AG04449 (cell line): Measurements from ENCODE around the gene RNASE8.
A peak's percentile ranks its signal among the peaks of the same experiment; 100 is the strongest.
"Not testable (repeated sequence)": the region's sequence is repeated elsewhere in the genome, so short reads cannot be mapped to it uniquely, and the experiment has no call there.

Experiments used
- CTCF ChIA-PET: fragments of 350-600 bp; formaldehyde crosslinking; extraction: SDS; loops from one replicate; lab custom pipeline; 2021; ENCODE audit warnings: antibody characterized with exemption; lab: Yijun Ruan, JAX
- POLR2A ChIA-PET: fragments of 400-600, 350-600 bp; formaldehyde crosslinking; extraction: SDS; loops from one replicate; lab custom pipeline; 2020; ENCODE audit warnings: antibody characterized with exemption, inconsistent platforms; lab: Yijun Ruan, JAX
- DNase-seq: peaks from one replicate; pipeline ENCODE4 v3.0.0-alpha.2; 2010; ENCODE audit warnings: low read depth, low spot score
- H3K4me3 ChIP-seq: 2 replicates; pipeline ENCODE4 v1.5.1; 2011; ENCODE audit warnings: low read depth, mild to moderate bottlenecking, control low read depth, low read length
- TF ChIP-seq, protein P1 (sequence below): IDR thresholded peaks from one replicate; pipeline ENCODE4 v1.5.1; 2011; ENCODE audit warnings: mild to moderate bottlenecking, moderate library complexity, low read length, control low read depth, inconsistent platforms; ENCODE audit not compliant: insufficient read depth; ENCODE audit errors: missing control alignments

The RNASE8 gene

DNA sequence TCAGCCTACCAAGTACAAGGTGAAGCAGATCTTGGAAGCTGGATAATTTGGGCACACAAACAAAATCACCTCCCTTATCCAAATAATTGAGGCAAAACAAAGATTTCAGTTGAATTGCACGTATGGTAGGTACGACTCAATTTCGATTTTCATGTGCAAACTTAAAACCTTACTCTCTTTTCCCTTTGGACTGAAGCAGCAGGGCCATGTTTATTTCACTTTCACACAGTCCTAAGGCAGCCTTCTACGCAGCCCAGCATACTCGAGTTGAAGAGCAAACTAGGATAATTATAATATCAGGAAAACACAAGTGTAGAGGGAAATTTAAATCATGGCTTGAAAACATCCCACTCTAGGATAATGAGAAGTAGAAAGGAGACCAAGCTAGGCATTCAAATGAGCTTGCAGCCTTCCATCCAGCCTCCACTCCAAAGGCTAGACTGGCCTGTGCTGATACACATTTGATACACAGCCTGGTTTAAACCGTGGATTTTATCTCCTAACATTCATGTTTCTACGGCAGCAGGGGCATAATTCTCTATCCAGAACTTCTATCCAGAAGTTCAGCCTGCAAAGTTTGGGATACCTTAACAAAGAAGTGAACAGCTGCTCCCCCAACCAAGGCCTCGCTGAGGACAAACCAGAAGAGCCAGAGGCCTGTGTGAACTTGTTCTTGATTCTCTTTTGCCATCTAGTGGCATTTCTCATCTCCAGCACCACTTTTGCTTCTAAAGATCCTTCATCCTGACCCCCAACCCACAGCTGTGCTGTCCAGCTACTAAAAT is 17.8 kb upstream of the RNASE8 start:
- peak; percentile 29 for DNase-seq
- CTCF ChIA-PET: interaction anchor here (0.5 to 7.0 kb wide), 33 partner anchors 8 to 417 kb away, joined by 3 to 287 read pairs (median 6); partner anchors contain the start of genes METTL17, NDRG2, RNASE8 and SLC39A2
- no peak overlapping the region for H3K4me3 ChIP-seq
- POLR2A ChIA-PET: interaction anchor here (0.9 to 1.4 kb wide), 2 partner anchors 25 to 68 kb away, joined by 3 read pairs; no protein-coding TSS in a partner anchor
- TF ChIP-seq, protein P1, sequence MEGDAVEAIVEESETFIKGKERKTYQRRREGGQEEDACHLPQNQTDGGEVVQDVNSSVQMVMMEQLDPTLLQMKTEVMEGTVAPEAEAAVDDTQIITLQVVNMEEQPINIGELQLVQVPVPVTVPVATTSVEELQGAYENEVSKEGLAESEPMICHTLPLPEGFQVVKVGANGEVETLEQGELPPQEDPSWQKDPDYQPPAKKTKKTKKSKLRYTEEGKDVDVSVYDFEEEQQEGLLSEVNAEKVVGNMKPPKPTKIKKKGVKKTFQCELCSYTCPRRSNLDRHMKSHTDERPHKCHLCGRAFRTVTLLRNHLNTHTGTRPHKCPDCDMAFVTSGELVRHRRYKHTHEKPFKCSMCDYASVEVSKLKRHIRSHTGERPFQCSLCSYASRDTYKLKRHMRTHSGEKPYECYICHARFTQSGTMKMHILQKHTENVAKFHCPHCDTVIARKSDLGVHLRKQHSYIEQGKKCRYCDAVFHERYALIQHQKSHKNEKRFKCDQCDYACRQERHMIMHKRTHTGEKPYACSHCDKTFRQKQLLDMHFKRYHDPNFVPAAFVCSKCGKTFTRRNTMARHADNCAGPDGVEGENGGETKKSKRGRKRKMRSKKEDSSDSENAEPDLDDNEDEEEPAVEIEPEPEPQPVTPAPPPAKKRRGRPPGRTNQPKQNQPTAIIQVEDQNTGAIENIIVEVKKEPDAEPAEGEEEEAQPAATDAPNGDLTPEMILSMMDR: peak; percentile 56

DNA sequence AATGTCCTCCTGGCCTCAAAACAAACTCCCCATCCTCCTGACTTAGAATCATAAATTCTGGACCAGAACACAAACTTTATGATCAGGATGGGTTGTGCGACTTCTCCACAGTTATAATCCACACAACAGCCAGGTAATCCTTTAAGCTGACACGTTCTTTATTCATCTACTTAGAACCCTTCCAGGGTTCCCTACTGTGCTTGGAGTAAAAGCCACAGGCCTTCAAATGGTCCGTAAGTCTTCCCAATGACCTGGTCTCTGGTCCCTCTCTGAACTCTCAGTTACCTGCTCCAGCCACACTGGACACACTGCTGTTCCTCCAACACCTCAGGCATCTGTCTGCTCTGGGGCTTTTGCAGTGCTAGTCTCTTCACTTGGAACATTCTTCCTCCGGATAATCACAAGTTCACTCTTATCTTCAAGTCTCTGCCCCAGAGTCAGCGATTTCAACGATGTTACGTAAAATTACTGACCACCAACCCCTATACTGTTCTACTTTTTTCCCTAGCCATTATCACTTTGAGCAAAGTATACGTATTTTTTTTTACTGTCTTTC is 17.2 kb upstream of the RNASE8 start:
- no peak for DNase-seq
- TF ChIP-seq, protein P1: no peak
- POLR2A ChIA-PET: interaction anchor here (0.6 to 1.4 kb wide), 3 partner anchors 26 to 68 kb away, joined by 3 read pairs; no protein-coding TSS in a partner anchor
- H3K4me3 ChIP-seq: no peak overlapping the region
- CTCF ChIA-PET: interaction anchor here (0.6 to 7.0 kb wide), 32 partner anchors 10 to 416 kb away, joined by 3 to 287 read pairs (median 6); partner anchors contain the start of genes METTL17, NDRG2, RNASE8 and SLC39A2

GRCh38 chr14:21040941-21041340 is 16.7 kb upstream of the RNASE8 start:
- DNase-seq, H3K4me3 ChIP-seq: not testable (repeated sequence)
- ChIA-PET CTCF (interaction anchor here (0.7 to 7.0 kb wide), 23 partner anchors 9 to 348 kb away, joined by 3 to 287 read pairs (median 9); partner anchors contain the start of genes METTL17, NDRG2, RNASE8 and TPPP2), POLR2A (interaction anchor here (0.6 kb wide), 1 partner anchor 46 kb away, joined by 3 read pairs; no protein-coding TSS in a partner anchor)

GRCh38 chr14:21041676-21042433 is 15.8 kb upstream of the RNASE8 start, which contains the start of gene RNASE7:
Gene RNASE7, plus strand, starts transcription at chr14:21042362. Its CDS starts 631 bp downstream, at chr14:21042993.
- CTCF ChIA-PET: interaction anchor here (0.6 to 7.0 kb wide), 13 partner anchors 11 to 346 kb away, joined by 3 to 287 read pairs (median 23); partner anchors contain the start of genes RNASE8 and TPPP2
- TF ChIP-seq, protein P1: no peak
- DNase-seq: no peak
- POLR2A ChIA-PET: no interaction called here
- H3K4me3 ChIP-seq: no peak within 1 kb of the TSS

- ChIA-PET POLR2A (no interaction called here), CTCF (interaction anchor here (0.6 to 7.0 kb wide), 11 partner anchors 12 to 72 kb away, joined by 3 to 287 read pairs (median 8); partner anchors contain the start of genes RNASE8 and TPPP2)
- DNase-seq: no peak
- H3K4me3 ChIP-seq: no peak overlapping the region
- TF ChIP-seq, protein P1: no peak
These were observed 14.7 kb upstream of the RNASE8 start for GRCh38 chr14:21042918-21043317.

DNA sequence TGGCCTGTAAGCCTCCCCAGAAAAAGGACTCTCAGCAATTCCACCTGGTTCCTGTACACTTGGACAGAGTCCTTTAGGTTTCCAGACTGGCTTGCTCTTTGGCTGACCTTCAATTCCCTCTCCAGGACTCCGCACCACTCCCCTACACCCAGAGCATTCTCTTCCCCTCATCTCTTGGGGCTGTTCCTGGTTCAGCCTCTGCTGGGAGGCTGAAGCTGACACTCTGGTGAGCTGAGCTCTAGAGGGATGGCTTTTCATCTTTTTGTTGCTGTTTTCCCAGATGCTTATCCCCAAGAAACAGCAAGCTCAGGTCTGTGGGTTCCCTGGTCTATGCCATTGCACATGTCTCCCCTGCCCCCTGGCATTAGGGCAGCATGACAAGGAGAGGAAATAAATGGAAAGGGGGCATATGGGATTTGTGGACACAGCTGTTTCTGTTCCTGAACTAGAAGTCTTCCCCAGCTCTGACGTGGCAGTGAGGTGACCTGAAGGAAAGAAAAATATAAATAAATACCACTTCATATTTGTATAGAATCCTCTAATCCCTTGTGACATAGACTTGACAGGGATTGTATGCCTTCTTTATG is 14.1 kb upstream of the RNASE8 start:
- TF ChIP-seq, protein P1: no peak
- H3K4me3 ChIP-seq: no peak overlapping the region
- ChIA-PET CTCF (interaction anchor here (0.7 to 7.0 kb wide), 13 partner anchors 13 to 73 kb away, joined by 3 to 287 read pairs (median 5); partner anchors contain the start of genes ARHGEF40, RNASE8 and TPPP2), POLR2A (no interaction called here)
- no peak for DNase-seq
